Measurements from ENCODE around the gene NFATC2IP. TPM values are rescaled to one million over a fixed set of nuclear protein-coding genes. Genes with fewer than 3 reads are reported as not detected.

NFATC2IP gene
- total RNA-seq = 10 to 100 TPM; 57.7 to 64.6 TPM

- H3K9me3 Mint-ChIP-seq = no peaks in the 10 kb centered on the region
- H3K27ac Mint-ChIP-seq = peak within 1 kb of the TSS; percentile 91
- CTCF ChIA-PET = interaction anchor here (0.9 to 1.4 kb wide), 3 partner anchors 26 to 102 kb away, joined by 3 to 4 read pairs (median 3); no protein-coding TSS in a partner anchor
- H3K27me3 Mint-ChIP-seq = no peaks in the 10 kb centered on the region
- H3K4me1 Mint-ChIP-seq (ENCODE audit: low read depth) = peaks cover 24% of the 10 kb centered on the region
- peak; percentile 100 for DNase-seq
- POLR2A ChIA-PET = interaction anchor here (0.5 to 0.6 kb wide), 2 partner anchors 105 to 782 kb away, joined by 3 read pairs; partner anchors contain the start of gene TUFM
- peak within 1 kb of the TSS; percentile 95 for H3K4me3 Mint-ChIP-seq
- H3K36me3 Mint-ChIP-seq = peaks cover 27% of the 10 kb centered on the region
- intact Hi-C loops (cut with micrococcal nuclease) = loop anchor here (1.0 to 5.0 kb wide), 4 partner anchors 26 to 127 kb away; partner anchors contain the start of genes RABEP2, SH2B1 and TUFM
Measured at GRCh38 chr16:28950648-28951409, at the start of gene NFATC2IP. NFATC2IP (plus strand) TSS chr16:28950937; CDS start chr16:28951012, 75 bp downstream.

GRCh38 chr16:28901862-28902261 lies 48.9 kb upstream of the NFATC2IP start:
- Mint-ChIP-seq H3K27ac (no peak overlapping the region), H3K27me3 (no peaks in the 10 kb centered on the region), H3K36me3 (no peaks in the 10 kb centered on the region), H3K4me3 (no peak overlapping the region), H3K9me3 (no peaks in the 10 kb centered on the region), H3K4me1 (ENCODE audit: low read depth) (no peaks in the 10 kb centered on the region)
- intact Hi-C loops (cut with micrococcal nuclease) = no loop called here
- ChIA-PET CTCF (no interaction called here), POLR2A (no interaction called here)
- DNase-seq = no peak

GRCh38 chr16:28902909-28903308 lies 47.8 kb upstream of the NFATC2IP start:
- Mint-ChIP-seq H3K27me3 (no peaks in the 10 kb centered on the region), H3K9me3 (no peaks in the 10 kb centered on the region)

GRCh38 chr16:28903344-28904042 lies 47.2 kb upstream of the NFATC2IP start:
- no peaks in the 10 kb centered on the region for H3K9me3 Mint-ChIP-seq
- CTCF ChIA-PET = no interaction called here
- no peaks in the 10 kb centered on the region for H3K36me3 Mint-ChIP-seq
- intact Hi-C loops (cut with micrococcal nuclease) = no loop called here
- H3K27me3 Mint-ChIP-seq = no peaks in the 10 kb centered on the region
- no peaks in the 10 kb centered on the region for H3K4me1 Mint-ChIP-seq (ENCODE audit: low read depth)
- POLR2A ChIA-PET = no interaction called here
- H3K27ac Mint-ChIP-seq = no peak overlapping the region
- no peak overlapping the region for H3K4me3 Mint-ChIP-seq
- DNase-seq = no peak

More at GRCh38 chr16:28902909-28903308, 47.8 kb upstream of the NFATC2IP start:
- ChIA-PET CTCF (no interaction called here), POLR2A (interaction anchor here (0.8 kb wide), 1 partner anchor 80 kb away, joined by 3 read pairs; the partner anchor contains the start of gene ATXN2L)
- Mint-ChIP-seq H3K4me1 (ENCODE audit: low read depth) (no peaks in the 10 kb centered on the region), H3K4me3 (no peak overlapping the region), H3K27ac (no peak overlapping the region), H3K36me3 (no peaks in the 10 kb centered on the region)
- intact Hi-C loops (cut with micrococcal nuclease) = no loop called here
- DNase-seq = no peak

- no peak for DNase-seq
- ChIA-PET POLR2A (no interaction called here), CTCF (no interaction called here)
- intact Hi-C loops (cut with micrococcal nuclease) = no loop called here
- Mint-ChIP-seq H3K4me1 (ENCODE audit: low read depth) (no peaks in the 10 kb centered on the region), H3K27ac (no peak overlapping the region), H3K36me3 (no peaks in the 10 kb centered on the region), H3K9me3 (no peaks in the 10 kb centered on the region), H3K27me3 (no peaks in the 10 kb centered on the region), H3K4me3 (no peak overlapping the region)
Measured at GRCh38 chr16:28904363-28904762, 46.4 kb upstream of the NFATC2IP start.

GRCh38 chr16:28904828-28905227 lies 45.9 kb upstream of the NFATC2IP start:
- H3K27me3 Mint-ChIP-seq = no peaks in the 10 kb centered on the region
- CTCF ChIA-PET = no interaction called here
- intact Hi-C loops (cut with micrococcal nuclease) = no loop called here

GRCh38 chr16:28905229-28905754 lies 45.4 kb upstream of the NFATC2IP start:
- POLR2A ChIA-PET = no interaction called here
- Mint-ChIP-seq H3K27ac (no peak overlapping the region), H3K27me3 (no peaks in the 10 kb centered on the region), H3K9me3 (no peaks in the 10 kb centered on the region), H3K36me3 (no peaks in the 10 kb centered on the region), H3K4me3 (no peak overlapping the region), H3K4me1 (ENCODE audit: low read depth) (no peaks in the 10 kb centered on the region)
- CTCF ChIA-PET = no interaction called here
- intact Hi-C loops (cut with micrococcal nuclease) = no loop called here
- DNase-seq = no peak

More at GRCh38 chr16:28904828-28905227, 45.9 kb upstream of the NFATC2IP start:
- no peaks in the 10 kb centered on the region for H3K4me1 Mint-ChIP-seq (ENCODE audit: low read depth)
- no peak for DNase-seq
- POLR2A ChIA-PET = no interaction called here
- no peak overlapping the region for H3K27ac Mint-ChIP-seq
- no peaks in the 10 kb centered on the region for H3K36me3 Mint-ChIP-seq
- no peak overlapping the region for H3K4me3 Mint-ChIP-seq
- H3K9me3 Mint-ChIP-seq = no peaks in the 10 kb centered on the region

GRCh38 chr16:28905800-28906372 lies 44.9 kb upstream of the NFATC2IP start:
- CTCF ChIA-PET = no interaction called here
- POLR2A ChIA-PET = no interaction called here
- no peak for DNase-seq
- no peaks in the 10 kb centered on the region for H3K9me3 Mint-ChIP-seq
- H3K4me1 Mint-ChIP-seq (ENCODE audit: low read depth) = no peaks in the 10 kb centered on the region
- no peaks in the 10 kb centered on the region for H3K27me3 Mint-ChIP-seq
- H3K27ac Mint-ChIP-seq = no peak overlapping the region
- no peak overlapping the region for H3K4me3 Mint-ChIP-seq
- intact Hi-C loops (cut with micrococcal nuclease) = no loop called here
- H3K36me3 Mint-ChIP-seq = no peaks in the 10 kb centered on the region

GRCh38 chr16:28910086-28911031 lies 40.4 kb upstream of the NFATC2IP start:
- intact Hi-C loops (cut with micrococcal nuclease) = no loop called here
- ChIA-PET CTCF (interaction anchor here (0.6 kb wide), 1 partner anchor 81 kb away, joined by 3 read pairs; no protein-coding TSS in a partner anchor), POLR2A (interaction anchor here (0.6 kb wide), 1 partner anchor 106 kb away, joined by 3 read pairs; no protein-coding TSS in a partner anchor)
- DNase-seq = peak; percentile 21
- no peaks in the 10 kb centered on the region for H3K27me3 Mint-ChIP-seq
- H3K4me3 Mint-ChIP-seq = no peak overlapping the region
- H3K9me3 Mint-ChIP-seq = no peaks in the 10 kb centered on the region
- H3K36me3 Mint-ChIP-seq = peaks cover 10% of the 10 kb centered on the region
- H3K4me1 Mint-ChIP-seq (ENCODE audit: low read depth) = no peaks in the 10 kb centered on the region
- no peak overlapping the region for H3K27ac Mint-ChIP-seq

- no peak for DNase-seq
- no peaks in the 10 kb centered on the region for H3K9me3 Mint-ChIP-seq
- no peaks in the 10 kb centered on the region for H3K27me3 Mint-ChIP-seq
- POLR2A ChIA-PET = no interaction called here
- H3K4me3 Mint-ChIP-seq = no peak overlapping the region
- peaks cover 17% of the 10 kb centered on the region for H3K36me3 Mint-ChIP-seq
- CTCF ChIA-PET = interaction anchor here (0.8 kb wide), 1 partner anchor 11 kb away, joined by 3 read pairs; no protein-coding TSS in a partner anchor
- intact Hi-C loops (cut with micrococcal nuclease) = no loop called here
- no peak overlapping the region for H3K27ac Mint-ChIP-seq
- H3K4me1 Mint-ChIP-seq (ENCODE audit: low read depth) = no peaks in the 10 kb centered on the region
Measured at GRCh38 chr16:28912558-28912957, 38.2 kb upstream of the NFATC2IP start.

GRCh38 chr16:28913946-28914724 lies 36.6 kb upstream of the NFATC2IP start:
- ChIA-PET CTCF (interaction anchor here (1.0 to 1.3 kb wide), 2 partner anchors 31 to 52 kb away, joined by 3 read pairs; no protein-coding TSS in a partner anchor), POLR2A (interaction anchor here (0.6 to 0.7 kb wide), 2 partner anchors 11 to 28 kb away, joined by 3 read pairs; partner anchors contain the start of gene RABEP2)
- no peak for DNase-seq
- no peak overlapping the region for H3K4me3 Mint-ChIP-seq
- no peak overlapping the region for H3K27ac Mint-ChIP-seq
- H3K9me3 Mint-ChIP-seq = no peaks in the 10 kb centered on the region
- peaks cover 17% of the 10 kb centered on the region for H3K36me3 Mint-ChIP-seq
- H3K4me1 Mint-ChIP-seq (ENCODE audit: low read depth) = no peaks in the 10 kb centered on the region
- intact Hi-C loops (cut with micrococcal nuclease) = no loop called here
- H3K27me3 Mint-ChIP-seq = no peaks in the 10 kb centered on the region

Measured in activated CD4-positive, alpha-beta memory T cell treated with anti-CD3 and anti-CD28 coated beads for 36 hours (primary cell).